NCI-H226 (cell line): ENCODE results near the gene SPPL3.
"Not testable (repeated sequence)": the region's sequence is repeated elsewhere in the genome, so short reads cannot be mapped to it uniquely, and the experiment has no call there.

ENCODE experiments used
- DNase-seq: peaks from one replicate; pipeline ENCODE4 v3.0.0-alpha.2; 2015

SPPL3 gene

GRCh38 chr12:120814903-120815429 lies 89.2 kb downstream of the SPPL3 start:
- DNase-seq = no peak

GRCh38 chr12:120814203-120814902 lies 89.8 kb downstream of the SPPL3 start:
- no peak for DNase-seq

GRCh38 chr12:120813588-120814153 lies 90.5 kb downstream of the SPPL3 start:
- DNase-seq = no peak

GRCh38 chr12:120810021-120810420 lies 94.1 kb downstream of the SPPL3 start:
- DNase-seq = no peak

GRCh38 chr12:120804428-120804827 lies 99.7 kb downstream of the SPPL3 start:
- DNase-seq = no peak

GRCh38 chr12:120801146-120801545 lies 103.0 kb downstream of the SPPL3 start:
- no peak for DNase-seq

- DNase-seq = no peak
These were observed 103.5 kb downstream of the SPPL3 start for GRCh38 chr12:120800665-120801064.

GRCh38 chr12:120799243-120800045 lies 104.7 kb downstream of the SPPL3 start:
- no peak for DNase-seq

- no peak for DNase-seq
These were observed 105.5 kb downstream of the SPPL3 start for GRCh38 chr12:120798696-120799095.

GRCh38 chr12:120797677-120798642 lies 106.2 kb downstream of the SPPL3 start:
- DNase-seq = no peak

GRCh38 chr12:120795441-120796178 lies 108.5 kb downstream of the SPPL3 start:
- DNase-seq = no peak

GRCh38 chr12:120793357-120793756 lies 110.8 kb downstream of the SPPL3 start:
- no peak for DNase-seq

GRCh38 chr12:120792456-120792855 lies 111.7 kb downstream of the SPPL3 start:
- DNase-seq = not testable (repeated sequence)

- DNase-seq = no peak
These were observed 112.4 kb downstream of the SPPL3 start for GRCh38 chr12:120791669-120792176.

- no peak for DNase-seq
These were observed 114.0 kb downstream of the SPPL3 start for GRCh38 chr12:120790114-120790513.

GRCh38 chr12:120787889-120788288 lies 116.3 kb downstream of the SPPL3 start:
- DNase-seq = no peak

- DNase-seq = no peak
These were observed 119.4 kb downstream of the SPPL3 start for GRCh38 chr12:120784804-120785203.

- DNase-seq = peak; percentile 44
These were observed 121.0 kb downstream of the SPPL3 start for GRCh38 chr12:120783197-120783596.

GRCh38 chr12:120775862-120776552 lies 128.2 kb downstream of the SPPL3 start:
- DNase-seq = no peak

GRCh38 chr12:120774169-120774916 lies 129.8 kb downstream of the SPPL3 start:
- no peak for DNase-seq
